Uterus (tissue), 4 donors: ENCODE data around the gene AQP6. TPM values are rescaled to one million over a fixed set of nuclear protein-coding genes. Genes with fewer than 3 reads are reported as not detected.

Experiments
- DNase-seq, 2 donors: peaks; one replicate each; pipeline ENCODE4 v3.0.0-alpha.2; 2019 to 2020
- H3K27ac ChIP-seq, 2 donors: fragments of 200-600 bp; sonication (generic); 1 replicate in 1 of 2; 2 replicates in 1 of 2; pipeline ENCODE4 v1.5.1; 2016 to 2018
- H3K27me3 ChIP-seq, 2 donors: fragments of 200-600 bp; sonication (generic); one replicate each; pipeline ENCODE4 v1.5.1; 2018 to 2019; ENCODE audit warnings: control low read depth in 1 of 2
- H3K36me3 ChIP-seq, 2 donors: fragments of 200-600 bp; sonication (generic); one replicate each; pipeline ENCODE4 v1.5.1; 2019; ENCODE audit warnings: control low read depth in 1 of 2
- H3K4me1 ChIP-seq, 2 donors: fragments of 200-600 bp; sonication (generic); one replicate each; pipeline ENCODE4 v1.5.1; 2018 to 2019; ENCODE audit warnings: control low read depth in 1 of 2
- H3K4me3 ChIP-seq, 2 donors: fragments of 200-600 bp; sonication (generic); 1 replicate in 1 of 2; 2 replicates in 1 of 2; pipeline ENCODE4 v1.5.1; 2018 to 2019; ENCODE audit warnings: mild to moderate bottlenecking in 1 of 2
- H3K9me3 ChIP-seq, 2 donors: fragments of 200-600 bp; sonication (generic); one replicate each; pipeline ENCODE4 v1.5.1; 2019; ENCODE audit warnings: control low read depth in 1 of 2
- CTCF ChIP-seq, 4 experiments: fragments of 200-600 bp in 2 of 4; fragments of 450-650 bp in 2 of 4; sonication (generic) in 2 of 4; IDR thresholded peaks; one replicate each; pipeline ENCODE4 v1.5.1; 2016 to 2019; ENCODE audit warnings: antibody characterized with exemption in 4 of 4, mild to moderate bottlenecking in 2 of 4, moderate library complexity in 1 of 4
- POLR2A ChIP-seq, 2 donors: fragments of 450-650 bp; IDR thresholded peaks; one replicate each; pipeline ENCODE4 v1.6.1; 2016; ENCODE audit warnings: antibody characterized with exemption in 2 of 2, mild to moderate bottlenecking in 1 of 2, moderate library complexity in 1 of 2
- intact Hi-C: fragments of 100-400 bp; cut with DNase I; formaldehyde crosslinking; loops from one replicate; pipeline ENCODE4 v1.15.1; 2023; ENCODE audit warnings: low total_unique reads
- total RNA-seq, 4 donors: library from RNA; depleted of rRNA in 3 of 4; stranded (reverse); fragments of >200 nt in 3 of 4; gene quantifications; one replicate each; pipeline versions ENCODE4 v1.1.0 to v1.2.4, GENCODE V29; 2014 to 2023
- donor health status: DM: yes; HTN: yes; CAD: no.

The AQP6 gene
- total RNA-seq, 4 donors from 2014 or later, result 0.35 TPM; not detected in 3

GRCh38 chr12:50006280-50006679, 33.5 kb downstream of the AQP6 start:
- intact Hi-C loops, result no loop called here
- no peak overlapping the region for H3K4me3 ChIP-seq
- H3K36me3 ChIP-seq, result no peaks in the 10 kb centered on the region
- no peaks in the 10 kb centered on the region for H3K4me1 ChIP-seq
- H3K9me3 ChIP-seq, result no peaks in the 10 kb centered on the region
- H3K27ac ChIP-seq, result no peak overlapping the region
- no peak for DNase-seq
- no peaks in the 10 kb centered on the region for H3K27me3 ChIP-seq
- TF ChIP-seq CTCF (IDR thresholded peaks at IDR 0.05), result no peak
- no peak for TF ChIP-seq POLR2A (IDR thresholded peaks at IDR 0.05)

GRCh38 chr12:50006754-50007442, 34.2 kb downstream of the AQP6 start:
- H3K27ac ChIP-seq, result no peak overlapping the region
- H3K9me3 ChIP-seq, result no peaks in the 10 kb centered on the region
- no peaks in the 10 kb centered on the region for H3K36me3 ChIP-seq
- TF ChIP-seq POLR2A (IDR thresholded peaks at IDR 0.05) (no peak), CTCF (IDR thresholded peaks at IDR 0.05) (no peak)
- intact Hi-C loops, result no loop called here
- no peaks in the 10 kb centered on the region for H3K4me1 ChIP-seq
- no peak overlapping the region for H3K4me3 ChIP-seq
- no peaks in the 10 kb centered on the region for H3K27me3 ChIP-seq
- DNase-seq, result no peak

- TF ChIP-seq POLR2A (IDR thresholded peaks at IDR 0.05) (no peak), CTCF (IDR thresholded peaks at IDR 0.05) (no peak)
Observed at GRCh38 chr12:50013361-50014147, 40.8 kb downstream of the AQP6 start.

GRCh38 chr12:50014342-50014741, 41.6 kb downstream of the AQP6 start:
- no peak for DNase-seq
- Histone ChIP-seq H3K36me3 (no peaks in the 10 kb centered on the region), H3K4me1 (no peaks in the 10 kb centered on the region), H3K27me3 (no peaks in the 10 kb centered on the region), H3K4me3 (no peak overlapping the region), H3K27ac (no peak overlapping the region), H3K9me3 (no peaks in the 10 kb centered on the region)
- intact Hi-C loops, result no loop called here
- TF ChIP-seq POLR2A (IDR thresholded peaks at IDR 0.05) (no peak), CTCF (IDR thresholded peaks at IDR 0.05) (no peak)

More at GRCh38 chr12:50013361-50014147, 40.8 kb downstream of the AQP6 start:
- Histone ChIP-seq H3K27me3 (no peaks in the 10 kb centered on the region), H3K4me3 (no peak overlapping the region), H3K27ac (no peak overlapping the region), H3K9me3 (no peaks in the 10 kb centered on the region), H3K36me3 (no peaks in the 10 kb centered on the region), H3K4me1 (no peaks in the 10 kb centered on the region)
- no peak for DNase-seq
- intact Hi-C loops, result no loop called here
